WTC11 (cell line): ENCODE measurements around the gene MCF2L. TPM values are rescaled to one million over a fixed set of nuclear protein-coding genes. Genes with fewer than 3 reads are reported as not detected.
A peak's percentile ranks its signal among the peaks of the same experiment; 100 is the strongest.

Experiments used
- ATAC-seq: fragments of 200-7000 bp; cut with Tn5 transposase; 2 replicates; pipeline ENCODE4 v1.10.0; 2021; ENCODE audit warnings: mild to moderate bottlenecking, moderate library complexity
- CTCF ChIA-PET: fragments of 300-600 bp; sonication (Branson Sonifier 250); formaldehyde crosslinking; loops from one replicate; lab custom pipeline; 2021; ENCODE audit warnings: antibody characterized with exemption; lab: Charles Lee
- POLR2A ChIA-PET: fragments of 350-600 bp; sonication (Branson Sonifier 250); formaldehyde crosslinking; loops from one replicate; lab custom pipeline; 2021; ENCODE audit warnings: antibody characterized with exemption; lab: Charles Lee
- DNase-seq: peaks from one replicate; pipeline ENCODE4 v3.0.0; 2021; ENCODE audit warnings: low spot score
- H3K27ac Mint-ChIP-seq: 2 replicates; pipeline ENCODE4 v1.8.0; 2021; ENCODE audit warnings: mixed read lengths
- H3K27me3 Mint-ChIP-seq: 2 replicates; pipeline ENCODE4 v1.8.0; 2021; ENCODE audit warnings: low read depth, mild to moderate bottlenecking, moderate library complexity, mixed read lengths
- H3K36me3 Mint-ChIP-seq: 2 replicates; pipeline ENCODE4 v1.8.0; 2021; ENCODE audit warnings: mixed read lengths
- H3K4me1 Mint-ChIP-seq: 2 replicates; pipeline ENCODE4 v1.8.0; 2022; ENCODE audit warnings: mixed read lengths
- H3K4me3 Mint-ChIP-seq: 2 replicates; pipeline ENCODE4 v1.8.0; 2021; ENCODE audit warnings: mild to moderate bottlenecking, moderate library complexity, mixed read lengths
- H3K9me3 Mint-ChIP-seq: 2 replicates; pipeline ENCODE4 v1.8.0; 2021; ENCODE audit warnings: mixed read lengths
- ATF1 ChIP-seq: sonication (generic); formaldehyde crosslinking; IDR thresholded peaks from 2 replicates; pipeline ENCODE4 v1.8.1; 2023; ENCODE audit warnings: mild to moderate bottlenecking, moderate library complexity, missing genetic modification reagents
- CREM ChIP-seq: sonication (generic); formaldehyde crosslinking; IDR thresholded peaks from 2 replicates; pipeline ENCODE4 v1.8.1; 2022; ENCODE audit warnings: mild to moderate bottlenecking, missing genetic modification reagents, moderate library complexity
- ESRRA ChIP-seq: sonication (generic); formaldehyde crosslinking; IDR thresholded peaks from 2 replicates; pipeline ENCODE4 v1.8.1; 2022; ENCODE audit warnings: mild to moderate bottlenecking, missing genetic modification reagents, borderline replicate concordance
- FOXK1 ChIP-seq: sonication (generic); formaldehyde crosslinking; IDR thresholded peaks from 2 replicates; pipeline ENCODE4 v1.8.0; 2022; ENCODE audit warnings: mild to moderate bottlenecking, moderate library complexity, missing genetic modification reagents
- HMGA2 ChIP-seq: fragments of 250-450 bp; sonication (Bioruptor Pico); IDR thresholded peaks from 2 replicates; pipeline ENCODE4 v1.4.0; 2021; ENCODE audit warnings: mild to moderate bottlenecking, moderate library complexity
- MXD4 ChIP-seq: fragments of 250-450 bp; sonication (Bioruptor Pico); IDR thresholded peaks from 2 replicates; pipeline ENCODE4 v1.8.0; 2021; ENCODE audit warnings: mild to moderate bottlenecking, moderate library complexity, borderline replicate concordance
- MYBL2 ChIP-seq: sonication (generic); formaldehyde crosslinking; IDR thresholded peaks from 2 replicates; pipeline ENCODE4 v1.8.1; 2023; ENCODE audit warnings: mild to moderate bottlenecking, moderate library complexity, missing genetic modification reagents
- NFYB ChIP-seq: sonication (generic); formaldehyde crosslinking; conservative IDR thresholded peaks from 2 replicates; pipeline ENCODE4 v1.8.0; 2022; ENCODE audit warnings: low read depth, missing genetic modification reagents
- NR2C2 ChIP-seq: sonication (generic); formaldehyde crosslinking; IDR thresholded peaks from 2 replicates; pipeline ENCODE4 v1.8.0; 2022; ENCODE audit warnings: mild to moderate bottlenecking, missing genetic modification reagents
- OVOL2 ChIP-seq: fragments of 250-450 bp; sonication (Bioruptor Pico); IDR thresholded peaks from 2 replicates; pipeline ENCODE4 v1.9.0; 2021; ENCODE audit warnings: mild to moderate bottlenecking, borderline replicate concordance
- TEAD4 ChIP-seq: sonication (generic); formaldehyde crosslinking; IDR thresholded peaks from 2 replicates; pipeline ENCODE4 v1.8.0; 2022; ENCODE audit warnings: mild to moderate bottlenecking, missing genetic modification reagents
- TP53 ChIP-seq: sonication (generic); formaldehyde crosslinking; IDR thresholded peaks from 2 replicates; pipeline ENCODE4 v1.8.1; 2023; ENCODE audit warnings: mild to moderate bottlenecking, missing genetic modification reagents
- ZNF219 ChIP-seq: sonication (generic); formaldehyde crosslinking; IDR thresholded peaks from 2 replicates; pipeline ENCODE4 v1.8.0; 2023; ENCODE audit warnings: missing genetic modification reagents, mild to moderate bottlenecking, borderline replicate concordance
- total RNA-seq: library from RNA; stranded (reverse); gene quantifications from 3 replicates; pipeline ENCODE4 v1.2.3, GENCODE V29; 2021
- TF ChIP-seq, protein P1 (sequence below): fragments of 250-450 bp; sonication (Bioruptor Pico); IDR thresholded peaks from 2 replicates; pipeline ENCODE4 v1.8.0; 2021; ENCODE audit warnings: mild to moderate bottlenecking
- TF ChIP-seq, protein P2 (sequence below): sonication (generic); formaldehyde crosslinking; IDR thresholded peaks from 2 replicates; pipeline ENCODE4 v1.8.1; 2023; ENCODE audit warnings: mild to moderate bottlenecking, moderate library complexity, missing genetic modification reagents
- TF ChIP-seq, protein P3 (sequence below): sonication (generic); formaldehyde crosslinking; IDR thresholded peaks from 2 replicates; pipeline ENCODE4 v1.8.1; 2023; ENCODE audit warnings: mild to moderate bottlenecking, missing genetic modification reagents, moderate library complexity
- TF ChIP-seq, protein P4 (sequence below): fragments of 250-450 bp; sonication (Bioruptor Pico); IDR thresholded peaks from 2 replicates; pipeline ENCODE4 v2.1.2; 2022; ENCODE audit warnings: mild to moderate bottlenecking, moderate library complexity
- TF ChIP-seq, protein P5 (sequence below): fragments of 250-450 bp; sonication (Bioruptor Pico); IDR thresholded peaks from 2 replicates; pipeline ENCODE4 v1.9.0; 2021; ENCODE audit warnings: mild to moderate bottlenecking, borderline replicate concordance
- TF ChIP-seq, protein P6 (sequence below): sonication (generic); formaldehyde crosslinking; IDR thresholded peaks from 2 replicates; pipeline ENCODE4 v1.8.1; 2022; ENCODE audit warnings: low read depth, mild to moderate bottlenecking, moderate library complexity, missing genetic modification reagents, borderline replicate concordance

Gene MCF2L
- total RNA-seq, 1 experiment from 2014 or later, result 34.8 TPM

DNA sequence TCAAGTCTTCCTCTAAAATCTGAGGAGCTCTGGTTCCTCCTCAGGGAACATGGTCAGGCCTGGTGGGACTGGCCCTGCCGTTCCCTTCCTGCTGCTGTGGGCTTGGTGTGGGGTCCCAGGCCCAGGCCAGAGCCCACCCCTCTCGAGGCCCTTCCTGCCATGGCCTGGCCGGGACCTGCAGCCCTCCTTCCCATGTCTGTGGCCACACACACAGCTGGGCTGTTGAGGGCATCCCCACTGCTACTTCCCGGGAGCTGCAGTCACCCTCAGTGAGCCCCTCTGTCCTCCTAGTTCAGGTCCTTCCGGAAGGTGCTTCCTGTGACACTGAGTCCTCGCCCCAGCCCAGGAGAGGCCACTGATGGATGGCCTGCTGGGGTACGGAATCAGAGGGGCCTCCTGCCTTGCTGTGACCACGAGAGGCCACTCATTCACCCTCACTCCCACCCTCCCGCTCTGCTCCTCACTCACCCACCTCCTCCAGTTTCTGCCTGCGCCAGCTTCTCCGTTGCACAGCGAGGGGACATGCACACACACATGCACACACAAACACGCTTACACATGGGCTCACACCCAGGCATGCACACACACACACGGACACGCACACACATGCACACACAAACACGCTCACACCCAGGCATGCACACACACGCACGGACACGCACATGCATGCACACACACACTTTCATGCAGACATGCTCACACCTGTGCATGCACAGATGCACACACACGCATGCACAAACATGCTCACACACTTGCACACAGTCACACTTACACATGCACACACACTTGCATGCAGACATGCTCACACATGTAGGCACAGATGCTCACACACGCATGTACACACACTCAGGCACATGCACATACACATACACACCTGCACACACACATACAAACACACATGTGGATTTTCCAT is 7.3 kb upstream of the MCF2L start:
- H3K4me3 Mint-ChIP-seq, result no peak overlapping the region
- H3K36me3 Mint-ChIP-seq, result no peaks in the 10 kb centered on the region
- ATAC-seq, result no peak
- H3K27ac Mint-ChIP-seq, result peak overlapping the region; percentile 95
- ChIA-PET CTCF (no interaction called here), POLR2A (no interaction called here)
- TF ChIP-seq NR2C2 (no peak), FOXK1 (CRISPR knock-in tag) (no peak)
- TF ChIP-seq, all 79 proteins: peak for 0
- no peaks in the 10 kb centered on the region for H3K27me3 Mint-ChIP-seq
- H3K9me3 Mint-ChIP-seq, result no peaks in the 10 kb centered on the region
- peaks cover 8% of the 10 kb centered on the region for H3K4me1 Mint-ChIP-seq
- no peak for DNase-seq

DNA sequence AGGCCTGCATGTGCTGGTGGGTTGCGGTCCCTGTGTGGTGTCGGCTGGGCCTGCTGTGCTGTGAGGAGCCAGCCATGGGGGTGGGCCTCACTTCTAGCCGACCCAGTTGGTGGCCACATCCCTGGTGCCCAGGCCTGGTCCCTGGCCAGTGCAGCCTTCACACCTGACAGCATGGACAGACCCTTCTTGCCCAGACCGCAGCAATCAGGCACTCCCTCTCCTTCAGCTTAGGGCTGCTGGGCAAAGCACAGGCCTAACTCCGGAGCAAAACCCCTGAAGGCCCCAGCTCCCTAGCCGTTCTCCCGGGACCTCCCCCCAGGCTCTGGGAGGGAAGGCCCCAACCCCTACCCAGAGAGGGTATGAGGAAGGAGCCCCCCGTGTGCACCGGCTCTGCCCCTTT is 6.6 kb upstream of the MCF2L start:
- TF ChIP-seq OVOL2 (CRISPR knock-in tag) (no peak), MYBL2 (CRISPR knock-in tag) (no peak), TP53 (CRISPR knock-in tag) (no peak), HMGA2 (no peak)
- TF ChIP-seq, protein P1, sequence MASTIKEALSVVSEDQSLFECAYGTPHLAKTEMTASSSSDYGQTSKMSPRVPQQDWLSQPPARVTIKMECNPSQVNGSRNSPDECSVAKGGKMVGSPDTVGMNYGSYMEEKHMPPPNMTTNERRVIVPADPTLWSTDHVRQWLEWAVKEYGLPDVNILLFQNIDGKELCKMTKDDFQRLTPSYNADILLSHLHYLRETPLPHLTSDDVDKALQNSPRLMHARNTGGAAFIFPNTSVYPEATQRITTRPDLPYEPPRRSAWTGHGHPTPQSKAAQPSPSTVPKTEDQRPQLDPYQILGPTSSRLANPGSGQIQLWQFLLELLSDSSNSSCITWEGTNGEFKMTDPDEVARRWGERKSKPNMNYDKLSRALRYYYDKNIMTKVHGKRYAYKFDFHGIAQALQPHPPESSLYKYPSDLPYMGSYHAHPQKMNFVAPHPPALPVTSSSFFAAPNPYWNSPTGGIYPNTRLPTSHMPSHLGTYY (CRISPR knock-in tag), result no peak
- ChIA-PET POLR2A (no interaction called here), CTCF (no interaction called here)
- Mint-ChIP-seq H3K9me3 (no peaks in the 10 kb centered on the region), H3K4me1 (0 out of 2 replicates have a peak, but pooled peaks cover 3% of the 10 kb centered on the region), H3K4me3 (no peak overlapping the region), H3K27ac (no peak overlapping the region), H3K27me3 (no peaks in the 10 kb centered on the region), H3K36me3 (no peaks in the 10 kb centered on the region)
- no peak for ATAC-seq
- no peak for DNase-seq

DNA sequence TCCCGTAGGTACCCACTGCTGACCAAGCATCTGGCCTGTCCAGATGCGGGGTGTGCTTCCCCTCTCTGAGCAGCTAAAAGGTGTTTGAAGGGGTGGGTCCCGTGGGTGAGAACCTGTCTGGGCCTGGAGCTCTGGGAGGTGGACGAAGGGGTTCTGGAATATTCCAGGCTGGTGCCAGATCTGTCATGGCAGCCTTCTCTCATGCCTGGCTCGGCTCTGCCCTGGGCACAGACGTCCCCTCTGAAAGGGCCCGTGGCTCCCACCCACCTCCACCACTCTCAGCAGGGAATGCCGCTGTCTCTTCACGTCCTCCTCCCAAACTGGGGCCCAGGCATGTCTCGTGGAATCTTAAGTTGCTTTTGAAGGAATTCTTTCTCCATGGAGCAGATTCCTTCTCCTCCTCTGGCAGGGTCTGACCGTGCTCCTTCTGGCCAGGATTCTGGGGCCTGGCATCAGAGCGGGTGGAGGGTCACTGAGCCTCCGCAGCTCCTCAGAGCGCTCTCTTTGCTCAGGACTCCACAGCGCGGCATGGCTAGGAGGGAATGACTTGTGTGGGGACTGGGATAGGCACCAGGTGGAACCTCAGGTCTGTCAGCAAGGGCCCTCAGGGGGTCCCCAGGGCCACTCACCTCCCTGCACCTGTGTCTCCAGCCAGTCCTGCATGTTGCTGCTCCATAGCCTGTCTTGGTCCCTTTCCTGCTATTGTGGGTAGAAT is 5.9 kb upstream of the MCF2L start:
- ChIA-PET POLR2A (no interaction called here), CTCF (interaction anchor here (1.8 kb wide), 1 partner anchor 20 kb away, joined by 6 read pairs; no protein-coding TSS in a partner anchor)
- 0 out of 2 replicates have a peak, but pooled peaks cover 3% of the 10 kb centered on the region for H3K4me1 Mint-ChIP-seq
- no peaks in the 10 kb centered on the region for H3K9me3 Mint-ChIP-seq
- peak overlapping the region; percentile 92 for H3K27ac Mint-ChIP-seq
- ATAC-seq, result no peak
- DNase-seq, result no peak
- no peak overlapping the region for H3K4me3 Mint-ChIP-seq
- no peaks in the 10 kb centered on the region for H3K27me3 Mint-ChIP-seq
- H3K36me3 Mint-ChIP-seq, result no peaks in the 10 kb centered on the region
- TF ChIP-seq, protein P2, sequence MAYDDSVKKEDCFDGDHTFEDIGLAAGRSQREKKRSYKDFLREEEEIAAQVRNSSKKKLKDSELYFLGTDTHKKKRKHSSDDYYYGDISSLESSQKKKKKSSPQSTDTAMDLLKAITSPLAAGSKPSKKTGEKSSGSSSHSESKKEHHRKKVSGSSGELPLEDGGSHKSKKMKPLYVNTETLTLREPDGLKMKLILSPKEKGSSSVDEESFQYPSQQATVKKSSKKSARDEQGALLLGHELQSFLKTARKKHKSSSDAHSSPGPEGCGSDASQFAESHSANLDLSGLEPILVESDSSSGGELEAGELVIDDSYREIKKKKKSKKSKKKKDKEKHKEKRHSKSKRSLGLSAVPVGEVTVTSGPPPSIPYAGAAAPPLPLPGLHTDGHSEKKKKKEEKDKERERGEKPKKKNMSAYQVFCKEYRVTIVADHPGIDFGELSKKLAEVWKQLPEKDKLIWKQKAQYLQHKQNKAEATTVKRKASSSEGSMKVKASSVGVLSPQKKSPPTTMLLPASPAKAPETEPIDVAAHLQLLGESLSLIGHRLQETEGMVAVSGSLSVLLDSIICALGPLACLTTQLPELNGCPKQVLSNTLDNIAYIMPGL, result no peak
- no peak for TF ChIP-seq ZNF219 (CRISPR knock-in tag)
- no peak for TF ChIP-seq ATF1
- TF ChIP-seq NFYB, result no peak
- TF ChIP-seq MYBL2 (CRISPR knock-in tag), result no peak
- no peak for TF ChIP-seq CREM (CRISPR knock-in tag)
- TF ChIP-seq, protein P3, sequence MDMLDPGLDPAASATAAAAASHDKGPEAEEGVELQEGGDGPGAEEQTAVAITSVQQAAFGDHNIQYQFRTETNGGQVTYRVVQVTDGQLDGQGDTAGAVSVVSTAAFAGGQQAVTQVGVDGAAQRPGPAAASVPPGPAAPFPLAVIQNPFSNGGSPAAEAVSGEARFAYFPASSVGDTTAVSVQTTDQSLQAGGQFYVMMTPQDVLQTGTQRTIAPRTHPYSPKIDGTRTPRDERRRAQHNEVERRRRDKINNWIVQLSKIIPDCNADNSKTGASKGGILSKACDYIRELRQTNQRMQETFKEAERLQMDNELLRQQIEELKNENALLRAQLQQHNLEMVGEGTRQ (CRISPR knock-in tag), result no peak
- TF ChIP-seq, protein P4, sequence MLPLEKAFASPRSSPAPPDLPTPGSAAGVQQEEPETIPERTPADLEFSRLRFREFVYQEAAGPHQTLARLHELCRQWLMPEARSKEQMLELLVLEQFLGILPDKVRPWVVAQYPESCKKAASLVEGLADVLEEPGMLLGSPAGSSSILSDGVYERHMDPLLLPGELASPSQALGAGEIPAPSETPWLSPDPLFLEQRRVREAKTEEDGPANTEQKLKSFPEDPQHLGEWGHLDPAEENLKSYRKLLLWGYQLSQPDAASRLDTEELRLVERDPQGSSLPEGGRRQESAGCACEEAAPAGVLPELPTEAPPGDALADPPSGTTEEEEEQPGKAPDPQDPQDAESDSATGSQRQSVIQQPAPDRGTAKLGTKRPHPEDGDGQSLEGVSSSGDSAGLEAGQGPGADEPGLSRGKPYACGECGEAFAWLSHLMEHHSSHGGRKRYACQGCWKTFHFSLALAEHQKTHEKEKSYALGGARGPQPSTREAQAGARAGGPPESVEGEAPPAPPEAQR, result no peak
- TF ChIP-seq NR2C2, result no peak
- TF ChIP-seq TEAD4 (CRISPR knock-in tag), result no peak
- no peak for TF ChIP-seq ESRRA (CRISPR knock-in tag)
- TF ChIP-seq MXD4 (CRISPR knock-in tag), result no peak
- TF ChIP-seq, protein P5, sequence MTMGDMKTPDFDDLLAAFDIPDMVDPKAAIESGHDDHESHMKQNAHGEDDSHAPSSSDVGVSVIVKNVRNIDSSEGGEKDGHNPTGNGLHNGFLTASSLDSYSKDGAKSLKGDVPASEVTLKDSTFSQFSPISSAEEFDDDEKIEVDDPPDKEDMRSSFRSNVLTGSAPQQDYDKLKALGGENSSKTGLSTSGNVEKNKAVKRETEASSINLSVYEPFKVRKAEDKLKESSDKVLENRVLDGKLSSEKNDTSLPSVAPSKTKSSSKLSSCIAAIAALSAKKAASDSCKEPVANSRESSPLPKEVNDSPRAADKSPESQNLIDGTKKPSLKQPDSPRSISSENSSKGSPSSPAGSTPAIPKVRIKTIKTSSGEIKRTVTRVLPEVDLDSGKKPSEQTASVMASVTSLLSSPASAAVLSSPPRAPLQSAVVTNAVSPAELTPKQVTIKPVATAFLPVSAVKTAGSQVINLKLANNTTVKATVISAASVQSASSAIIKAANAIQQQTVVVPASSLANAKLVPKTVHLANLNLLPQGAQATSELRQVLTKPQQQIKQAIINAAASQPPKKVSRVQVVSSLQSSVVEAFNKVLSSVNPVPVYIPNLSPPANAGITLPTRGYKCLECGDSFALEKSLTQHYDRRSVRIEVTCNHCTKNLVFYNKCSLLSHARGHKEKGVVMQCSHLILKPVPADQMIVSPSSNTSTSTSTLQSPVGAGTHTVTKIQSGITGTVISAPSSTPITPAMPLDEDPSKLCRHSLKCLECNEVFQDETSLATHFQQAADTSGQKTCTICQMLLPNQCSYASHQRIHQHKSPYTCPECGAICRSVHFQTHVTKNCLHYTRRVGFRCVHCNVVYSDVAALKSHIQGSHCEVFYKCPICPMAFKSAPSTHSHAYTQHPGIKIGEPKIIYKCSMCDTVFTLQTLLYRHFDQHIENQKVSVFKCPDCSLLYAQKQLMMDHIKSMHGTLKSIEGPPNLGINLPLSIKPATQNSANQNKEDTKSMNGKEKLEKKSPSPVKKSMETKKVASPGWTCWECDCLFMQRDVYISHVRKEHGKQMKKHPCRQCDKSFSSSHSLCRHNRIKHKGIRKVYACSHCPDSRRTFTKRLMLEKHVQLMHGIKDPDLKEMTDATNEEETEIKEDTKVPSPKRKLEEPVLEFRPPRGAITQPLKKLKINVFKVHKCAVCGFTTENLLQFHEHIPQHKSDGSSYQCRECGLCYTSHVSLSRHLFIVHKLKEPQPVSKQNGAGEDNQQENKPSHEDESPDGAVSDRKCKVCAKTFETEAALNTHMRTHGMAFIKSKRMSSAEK, result no peak
- TF ChIP-seq, protein P6, sequence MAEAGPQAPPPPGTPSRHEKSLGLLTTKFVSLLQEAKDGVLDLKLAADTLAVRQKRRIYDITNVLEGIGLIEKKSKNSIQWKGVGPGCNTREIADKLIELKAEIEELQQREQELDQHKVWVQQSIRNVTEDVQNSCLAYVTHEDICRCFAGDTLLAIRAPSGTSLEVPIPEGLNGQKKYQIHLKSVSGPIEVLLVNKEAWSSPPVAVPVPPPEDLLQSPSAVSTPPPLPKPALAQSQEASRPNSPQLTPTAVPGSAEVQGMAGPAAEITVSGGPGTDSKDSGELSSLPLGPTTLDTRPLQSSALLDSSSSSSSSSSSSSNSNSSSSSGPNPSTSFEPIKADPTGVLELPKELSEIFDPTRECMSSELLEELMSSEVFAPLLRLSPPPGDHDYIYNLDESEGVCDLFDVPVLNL (CRISPR knock-in tag), result no peak
